DOHH2 (cell line): ENCODE results near the gene KIF26B.

Experiments used
- CTCF ChIP-seq: fragments of 200-600 bp; sonication (generic); IDR thresholded peaks from one replicate; pipeline ENCODE4 v1.5.1; 2014; ENCODE audit warnings: antibody characterized with exemption, mild to moderate bottlenecking, low read depth, low read length; ENCODE audit not compliant: poor library complexity, severe bottlenecking
- EZH2phosphoT487 ChIP-seq: fragments of 200-600 bp; sonication (generic); IDR thresholded peaks from 2 replicates; pipeline ENCODE4 v1.6.1; 2017; ENCODE audit warnings: borderline replicate concordance, mild to moderate bottlenecking, antibody characterized with exemption, low read length, moderate library complexity, mixed read lengths

GRCh38 chr1:245205864-245206263 lies 51.1 kb downstream of the KIF26B start:
- TF ChIP-seq CTCF (no peak), EZH2phosphoT487 (no peak)
